BLaER1 (cell line): ENCODE measurements around the gene LMCD1.

Experiments
- H3K27ac ChIP-seq: shearing (Covaris generic); formaldehyde crosslinking; 2 replicates; pipeline ENCODE4 v1.8.1; 2022
- H3K27me3 ChIP-seq: shearing (Covaris generic); formaldehyde crosslinking; 2 replicates; pipeline ENCODE4 v1.8.1; 2022
- H3K36me3 ChIP-seq: shearing (Covaris generic); formaldehyde crosslinking; 2 replicates; pipeline ENCODE4 v1.8.1; 2022
- H3K4me1 ChIP-seq: shearing (Covaris generic); formaldehyde crosslinking; 2 replicates; pipeline ENCODE4 v1.8.1; 2022
- H3K4me2 ChIP-seq: shearing (Covaris generic); formaldehyde crosslinking; 2 replicates; pipeline ENCODE4 v1.8.1; 2022
- H3K4me3 ChIP-seq: shearing (Covaris generic); formaldehyde crosslinking; 2 replicates; pipeline ENCODE4 v1.8.1; 2022
- H3K9ac ChIP-seq: shearing (Covaris generic); formaldehyde crosslinking; 2 replicates; pipeline ENCODE4 v1.8.1; 2022
- H3K9me3 ChIP-seq: shearing (Covaris generic); formaldehyde crosslinking; 2 replicates; pipeline ENCODE4 v1.8.1; 2022
- H4K20me1 ChIP-seq: shearing (Covaris generic); formaldehyde crosslinking; 2 replicates; pipeline ENCODE4 v1.8.1; 2022
- Cebpa-rat ChIP-seq: shearing (Covaris generic); IDR thresholded peaks from 2 replicates; pipeline ENCODE4 v1.8.1; 2022

LMCD1 gene

DNA sequence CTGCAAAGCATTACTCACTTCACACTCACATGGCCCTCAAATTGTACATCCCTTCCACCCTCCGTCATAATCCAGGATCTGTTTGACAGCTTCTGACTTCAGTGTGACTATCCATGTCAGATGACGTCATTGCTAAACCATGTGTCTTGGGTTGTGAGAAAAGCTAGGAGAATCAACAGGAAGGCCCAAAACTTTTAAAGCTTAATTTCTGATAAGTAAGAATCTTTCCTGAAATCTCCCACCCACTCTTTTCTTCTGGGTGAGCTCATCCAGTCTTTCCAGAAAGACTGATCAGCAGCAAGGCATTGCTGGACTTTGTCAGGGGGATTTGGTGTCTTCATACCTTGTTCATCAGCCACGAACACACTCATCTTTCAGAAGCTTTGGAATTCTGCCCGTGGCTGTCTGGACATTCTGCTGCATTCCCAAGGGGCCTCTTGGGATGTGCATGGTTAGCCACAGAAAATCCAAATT is 11.5 kb upstream of the LMCD1 start:
- no peaks in the 10 kb centered on the region for H4K20me1 ChIP-seq
- H3K27ac ChIP-seq: no peak overlapping the region
- TF ChIP-seq Cebpa-rat: no peak
- no peak overlapping the region for H3K9ac ChIP-seq
- H3K9me3 ChIP-seq: no peaks in the 10 kb centered on the region
- H3K27me3 ChIP-seq: no peaks in the 10 kb centered on the region
- peaks cover 5% of the 10 kb centered on the region; the same call in 1 of the 2 replicates for H3K4me1 ChIP-seq
- H3K36me3 ChIP-seq: no peaks in the 10 kb centered on the region
- no peak overlapping the region for H3K4me3 ChIP-seq
- H3K4me2 ChIP-seq: no peak overlapping the region

- H3K36me3 ChIP-seq: no peaks in the 10 kb centered on the region
- H3K4me2 ChIP-seq: no peak overlapping the region
- H3K4me3 ChIP-seq: no peak overlapping the region
- no peak overlapping the region for H3K9ac ChIP-seq
- no peaks in the 10 kb centered on the region for H4K20me1 ChIP-seq
- TF ChIP-seq Cebpa-rat: no peak
- no peaks in the 10 kb centered on the region for H3K9me3 ChIP-seq
- no peak overlapping the region for H3K27ac ChIP-seq
- peaks cover 5% of the 10 kb centered on the region; the same call in 1 of the 2 replicates for H3K4me1 ChIP-seq
- no peaks in the 10 kb centered on the region for H3K27me3 ChIP-seq
Measured at GRCh38 chr3:8491271-8492144, 10.1 kb upstream of the LMCD1 start.

DNA sequence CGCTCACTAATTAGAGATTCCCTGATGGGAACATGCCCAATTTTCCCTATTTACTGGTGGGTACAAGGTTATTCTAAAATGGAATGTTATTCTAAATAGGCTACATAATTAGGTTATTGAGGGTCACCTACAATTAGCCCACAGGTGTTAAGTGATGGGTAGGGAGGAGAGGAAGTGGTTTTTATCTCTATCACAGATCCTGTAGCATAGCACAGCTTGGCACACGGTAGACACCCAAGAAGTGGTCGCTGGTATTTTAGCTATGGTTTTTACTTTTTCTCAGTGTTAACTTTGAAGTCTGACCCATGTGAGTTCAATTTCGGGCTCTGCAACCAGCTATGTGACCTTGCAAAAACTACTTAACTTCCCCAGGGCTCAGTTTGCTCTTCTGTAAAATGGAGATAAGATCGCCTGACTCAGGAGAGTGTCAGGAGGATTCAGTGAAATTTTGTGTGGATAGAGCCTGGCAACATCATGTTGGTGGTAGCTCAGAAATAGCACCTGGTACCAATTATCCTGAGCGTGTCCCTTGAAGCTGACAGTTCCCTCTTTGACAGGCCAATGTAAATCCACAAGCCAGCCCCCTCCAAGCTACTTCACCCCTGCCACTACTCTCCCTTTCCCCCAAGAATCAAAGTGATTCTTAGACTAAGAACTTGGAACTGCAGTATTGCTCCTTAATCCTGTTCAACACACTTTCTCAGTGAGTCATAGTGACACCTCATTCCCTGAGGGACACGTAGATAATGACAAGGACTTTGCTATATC is 8.7 kb upstream of the LMCD1 start:
- TF ChIP-seq Cebpa-rat: no peak
- Histone ChIP-seq H3K36me3 (no peaks in the 10 kb centered on the region), H3K4me3 (no peak overlapping the region), H3K27ac (no peak overlapping the region), H3K9me3 (no peaks in the 10 kb centered on the region), H3K9ac (no peak overlapping the region), H4K20me1 (no peaks in the 10 kb centered on the region), H3K4me2 (no peak overlapping the region), H3K27me3 (no peaks in the 10 kb centered on the region), H3K4me1 (peaks cover 5% of the 10 kb centered on the region; the same call in 1 of the 2 replicates)

DNA sequence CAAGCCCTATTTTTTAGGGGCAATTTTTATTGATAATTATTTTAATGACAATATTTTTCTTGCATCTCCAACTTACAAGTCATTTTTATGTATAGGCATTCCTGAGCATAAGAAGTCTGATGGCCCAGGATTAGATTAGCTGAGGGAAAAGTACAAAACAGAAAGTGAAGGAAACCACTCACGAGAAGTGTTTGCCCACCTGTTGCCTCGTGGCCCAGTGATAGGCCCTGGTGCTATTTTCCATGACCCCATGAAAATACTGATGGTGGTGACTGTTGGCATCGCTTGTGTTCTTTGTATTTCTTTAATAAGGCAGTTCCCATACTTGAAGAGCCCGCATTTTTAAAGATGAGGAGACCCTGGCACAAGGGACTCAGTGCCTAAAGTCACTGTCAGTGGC is 7.9 kb upstream of the LMCD1 start:
- no peak for TF ChIP-seq Cebpa-rat
- Histone ChIP-seq H3K27ac (no peak overlapping the region), H3K9me3 (no peaks in the 10 kb centered on the region), H3K9ac (no peak overlapping the region), H3K4me1 (peaks cover 5% of the 10 kb centered on the region; the same call in 1 of the 2 replicates), H4K20me1 (no peaks in the 10 kb centered on the region), H3K4me2 (no peak overlapping the region), H3K27me3 (no peaks in the 10 kb centered on the region), H3K4me3 (no peak overlapping the region), H3K36me3 (no peaks in the 10 kb centered on the region)

DNA sequence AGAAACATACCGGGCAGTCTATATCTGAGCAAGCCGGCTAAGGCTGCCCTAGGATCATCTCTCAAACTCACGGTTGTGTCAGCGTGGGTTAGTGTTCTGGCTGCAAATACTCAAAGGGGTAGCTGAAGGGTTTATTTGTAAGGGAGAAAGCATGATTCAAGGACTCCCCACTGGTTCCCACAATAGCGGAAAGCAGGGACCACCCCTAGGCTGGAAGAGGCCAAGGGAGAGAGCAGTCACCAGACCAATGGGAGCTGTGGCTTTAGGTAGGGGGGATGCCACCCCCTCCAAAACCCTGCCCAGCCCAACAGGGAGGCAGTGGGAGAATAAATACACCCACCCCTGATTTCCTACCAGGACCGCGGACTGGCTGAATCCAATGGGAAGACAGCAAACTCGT is 7.3 kb upstream of the LMCD1 start:
- Histone ChIP-seq H3K4me3 (no peak overlapping the region), H3K9me3 (no peaks in the 10 kb centered on the region), H3K4me2 (no peak overlapping the region), H4K20me1 (no peaks in the 10 kb centered on the region), H3K9ac (no peak overlapping the region), H3K4me1 (peaks cover 5% of the 10 kb centered on the region; the same call in 1 of the 2 replicates), H3K36me3 (no peaks in the 10 kb centered on the region), H3K27ac (no peak overlapping the region), H3K27me3 (no peaks in the 10 kb centered on the region)
- TF ChIP-seq Cebpa-rat: no peak

- H3K9me3 ChIP-seq: peaks cover 6% of the 10 kb centered on the region; the same call in 1 of the 2 replicates
- H4K20me1 ChIP-seq: no peaks in the 10 kb centered on the region
- H3K4me3 ChIP-seq: no peak overlapping the region
- no peak overlapping the region for H3K27ac ChIP-seq
- no peaks in the 10 kb centered on the region for H3K36me3 ChIP-seq
- TF ChIP-seq Cebpa-rat: no peak
- no peak overlapping the region for H3K9ac ChIP-seq
- H3K27me3 ChIP-seq: no peaks in the 10 kb centered on the region
- no peak overlapping the region for H3K4me2 ChIP-seq
- peaks cover 4% of the 10 kb centered on the region for H3K4me1 ChIP-seq
Measured at GRCh38 chr3:8497582-8497981, 4.0 kb upstream of the LMCD1 start.

- Histone ChIP-seq H3K36me3 (no peaks in the 10 kb centered on the region), H3K9ac (no peak overlapping the region), H3K9me3 (peaks cover 6% of the 10 kb centered on the region; the same call in 1 of the 2 replicates), H3K4me1 (peaks cover 20% of the 10 kb centered on the region), H4K20me1 (no peaks in the 10 kb centered on the region), H3K4me2 (no peak overlapping the region), H3K4me3 (no peak overlapping the region), H3K27ac (no peak overlapping the region), H3K27me3 (no peaks in the 10 kb centered on the region)
- TF ChIP-seq Cebpa-rat: no peak
Measured at GRCh38 chr3:8499181-8499611, 2.4 kb upstream of the LMCD1 start.

DNA sequence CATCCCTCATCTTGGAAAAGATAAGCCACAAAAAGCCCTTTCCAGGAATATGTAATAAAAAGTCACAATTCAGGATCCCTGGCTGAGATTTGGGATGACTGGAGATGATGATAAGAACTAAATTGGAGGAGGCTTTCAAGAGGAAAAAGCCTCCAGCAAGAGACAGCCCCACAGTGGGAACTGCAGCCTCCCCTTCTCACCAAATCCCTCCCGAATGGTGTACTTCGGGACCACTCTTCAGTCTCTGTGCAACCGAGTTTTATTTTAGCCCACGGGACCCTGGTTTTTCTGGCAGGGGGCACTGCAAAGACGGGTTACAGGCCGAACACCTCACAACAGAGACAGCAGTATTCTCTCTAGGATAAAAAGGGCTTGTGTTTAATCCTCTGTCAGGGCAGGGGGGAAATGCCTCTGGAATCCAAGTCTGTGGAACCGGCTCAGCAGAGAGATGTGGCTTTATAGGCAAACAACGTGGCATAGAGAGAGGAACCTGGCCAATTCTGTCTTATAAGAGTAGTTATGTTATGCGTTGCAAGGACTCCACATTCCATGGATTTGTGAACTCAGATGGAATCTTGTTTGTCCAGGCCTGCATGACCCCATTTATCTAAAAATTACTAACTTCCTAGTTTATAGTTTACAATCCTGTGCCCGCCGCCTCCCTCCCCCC is 1.2 kb upstream of the LMCD1 start:
- Histone ChIP-seq H3K4me2 (no peak overlapping the region), H3K27ac (no peak overlapping the region), H3K4me1 (peaks cover 32% of the 10 kb centered on the region), H3K9me3 (peaks cover 6% of the 10 kb centered on the region; the same call in 1 of the 2 replicates), H3K27me3 (no peaks in the 10 kb centered on the region), H3K4me3 (no peak overlapping the region), H4K20me1 (no peaks in the 10 kb centered on the region), H3K36me3 (no peaks in the 10 kb centered on the region), H3K9ac (no peak overlapping the region)
- no peak for TF ChIP-seq Cebpa-rat

DNA sequence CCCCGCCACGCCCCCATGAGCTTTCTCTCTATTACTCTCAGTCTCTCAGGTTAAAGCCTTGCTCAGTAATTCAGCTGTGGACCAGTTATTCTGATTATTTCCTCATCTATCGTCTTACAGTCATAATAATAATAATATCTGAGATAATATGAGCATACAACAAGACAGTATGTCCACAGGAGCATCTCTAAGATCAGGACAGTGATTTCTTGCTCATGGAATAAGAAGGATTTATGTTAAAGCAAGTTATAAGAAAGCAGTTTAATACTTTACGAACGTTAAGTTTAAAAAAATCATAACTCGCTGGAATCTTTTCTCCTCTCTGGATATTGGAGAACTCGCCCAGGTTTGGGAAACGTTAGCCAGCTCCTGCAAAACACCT is 643 bp upstream of the LMCD1 start:
- Histone ChIP-seq H3K27me3 (no peaks in the 10 kb centered on the region), H3K27ac (no peak overlapping the region), H3K4me2 (no peak overlapping the region), H3K4me1 (peaks cover 37% of the 10 kb centered on the region), H3K36me3 (no peaks in the 10 kb centered on the region), H4K20me1 (no peaks in the 10 kb centered on the region), H3K9ac (no peak overlapping the region), H3K9me3 (peaks cover 6% of the 10 kb centered on the region; the same call in 1 of the 2 replicates), H3K4me3 (no peak overlapping the region)
- no peak for TF ChIP-seq Cebpa-rat
